Heart left ventricle (tissue), 13 donors: ENCODE measurements around the gene TENT5A.

Experiments
- POLR2A ChIP-seq, 2 donors: fragments of 450-650 bp; IDR thresholded peaks; one replicate each; pipeline ENCODE4 v1.6.1; 2017; ENCODE audit warnings: antibody characterized with exemption in 2 of 2, mild to moderate bottlenecking in 2 of 2, moderate library complexity in 2 of 2
- TF ChIP-seq, protein P1 (sequence below), 12 donors: fragments of 200-600 bp; sonication (generic) in 4 of 12; IDR thresholded peaks; one replicate each; pipeline versions ENCODE4 v1.5.0 to v1.8.0; 2018 to 2022; ENCODE audit warnings: antibody characterized with exemption in 12 of 12, mild to moderate bottlenecking in 5 of 12
- donor health status: ischemic (EF 13 %, LVEDD 7.1; RV severe dilation, severe dysfunction).
- donor health status: DM: no; HTN: yes; CAD: no.
- donor health status: DM: no; HTN: no; CAD: no.
- donor health status: ischemic (EF 25% LVEDD 6.9; RV normal size, moderate dysfunction).
- donor health status: ischemic (EF 25% LVEDD 5.7; RV mildly dilated, moderate dysfunction).
- donor health status: ischemic (EF 35%, LVEDD 5.7; RV mildly dilated, moderate dysfunction).
- donor health status: nonischemic (EF 11% LVEDD 7.7; RV severe dilation, severe dysfunction).
- donor health status: DM: yes; HTN: yes; CAD: no.
- donor health status: PGD.
- donor health status: ischemic (EF 29% LVEDD 5.4; RV normal size, mild dysfunction).
- donor health status: nonischemic (EF 23%, LVEDD 6.1; RV moderate dilation, normal function).

DNA sequence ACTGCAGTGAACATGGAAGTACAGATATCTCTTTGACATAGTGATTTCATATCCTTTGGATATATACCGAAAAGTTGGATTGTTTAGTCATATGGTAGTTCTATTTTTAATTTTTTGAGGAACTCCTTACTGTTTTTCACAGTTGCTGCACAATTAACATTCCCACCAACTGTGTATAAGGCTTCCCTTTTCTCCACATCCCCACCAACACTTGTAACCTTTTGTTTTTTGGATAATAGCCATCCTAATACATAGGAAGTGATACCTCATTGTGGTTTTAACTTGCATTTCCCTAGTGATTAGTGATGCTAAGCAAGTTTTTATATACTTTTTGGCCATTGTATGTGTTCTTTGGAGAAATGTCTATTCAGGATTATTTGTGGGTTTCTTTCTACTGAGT is 45.1 kb upstream of the TENT5A start:
- TF ChIP-seq, protein P1, sequence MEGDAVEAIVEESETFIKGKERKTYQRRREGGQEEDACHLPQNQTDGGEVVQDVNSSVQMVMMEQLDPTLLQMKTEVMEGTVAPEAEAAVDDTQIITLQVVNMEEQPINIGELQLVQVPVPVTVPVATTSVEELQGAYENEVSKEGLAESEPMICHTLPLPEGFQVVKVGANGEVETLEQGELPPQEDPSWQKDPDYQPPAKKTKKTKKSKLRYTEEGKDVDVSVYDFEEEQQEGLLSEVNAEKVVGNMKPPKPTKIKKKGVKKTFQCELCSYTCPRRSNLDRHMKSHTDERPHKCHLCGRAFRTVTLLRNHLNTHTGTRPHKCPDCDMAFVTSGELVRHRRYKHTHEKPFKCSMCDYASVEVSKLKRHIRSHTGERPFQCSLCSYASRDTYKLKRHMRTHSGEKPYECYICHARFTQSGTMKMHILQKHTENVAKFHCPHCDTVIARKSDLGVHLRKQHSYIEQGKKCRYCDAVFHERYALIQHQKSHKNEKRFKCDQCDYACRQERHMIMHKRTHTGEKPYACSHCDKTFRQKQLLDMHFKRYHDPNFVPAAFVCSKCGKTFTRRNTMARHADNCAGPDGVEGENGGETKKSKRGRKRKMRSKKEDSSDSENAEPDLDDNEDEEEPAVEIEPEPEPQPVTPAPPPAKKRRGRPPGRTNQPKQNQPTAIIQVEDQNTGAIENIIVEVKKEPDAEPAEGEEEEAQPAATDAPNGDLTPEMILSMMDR (IDR thresholded peaks at IDR 0.05) = no peak
- no peak for TF ChIP-seq POLR2A (IDR thresholded peaks at IDR 0.05)
